GM19395 (cell line): ENCODE data around the gene QDPR.
"Not testable (repeated sequence)": the region's sequence is repeated elsewhere in the genome, so short reads cannot be mapped to it uniquely, and the experiment has no call there.

Experiments
- ATAC-seq: cut with Tn5 transposase; IDR thresholded peaks from one replicate; pipeline ENCODE4 v1.9.1; 2021; ENCODE audit warnings: mild to moderate bottlenecking, moderate library complexity; ENCODE audit not compliant: unreplicated experiment

QDPR gene

GRCh38 chr4:17511950-17512795 lies at the start of gene QDPR:
Gene QDPR (minus strand): TSS chr4:17512090. CDS start chr4:17512054, 36 bp downstream.
- peak; percentile 89 for ATAC-seq

GRCh38 chr4:17561195-17561909 lies 49.5 kb upstream of the QDPR start:
- no peak for ATAC-seq

GRCh38 chr4:17560065-17560673 lies 48.3 kb upstream of the QDPR start:
- ATAC-seq = no peak

- ATAC-seq = no peak
Measured at GRCh38 chr4:17559709-17560048, 47.8 kb upstream of the QDPR start.

- no peak for ATAC-seq
Measured at GRCh38 chr4:17558941-17559708, 47.2 kb upstream of the QDPR start.

- no peak for ATAC-seq
Measured at GRCh38 chr4:17557880-17558279, 46.0 kb upstream of the QDPR start.

GRCh38 chr4:17556498-17556897 lies 44.6 kb upstream of the QDPR start:
- no peak for ATAC-seq

GRCh38 chr4:17554568-17554967 lies 42.7 kb upstream of the QDPR start:
- no peak for ATAC-seq

- ATAC-seq = no peak
Measured at GRCh38 chr4:17552427-17552826, 40.5 kb upstream of the QDPR start.

- ATAC-seq = no peak
Measured at GRCh38 chr4:17550549-17550948, 38.7 kb upstream of the QDPR start.

- no peak for ATAC-seq
Measured at GRCh38 chr4:17546678-17547077, 34.8 kb upstream of the QDPR start.

GRCh38 chr4:17546222-17546621 lies 34.3 kb upstream of the QDPR start:
- no peak for ATAC-seq

- ATAC-seq = no peak
Measured at GRCh38 chr4:17545374-17546140, 33.7 kb upstream of the QDPR start.

- no peak for ATAC-seq
Measured at GRCh38 chr4:17544831-17545234, 32.9 kb upstream of the QDPR start.

GRCh38 chr4:17544205-17544604 lies 32.3 kb upstream of the QDPR start:
- ATAC-seq = no peak

GRCh38 chr4:17537060-17537459 lies 25.2 kb upstream of the QDPR start:
- ATAC-seq = not testable (repeated sequence)

- ATAC-seq = no peak
Measured at GRCh38 chr4:17535906-17536305, 24.0 kb upstream of the QDPR start.

- no peak for ATAC-seq
Measured at GRCh38 chr4:17535242-17535641, 23.4 kb upstream of the QDPR start.

GRCh38 chr4:17534705-17535104 lies 22.8 kb upstream of the QDPR start:
- no peak for ATAC-seq

GRCh38 chr4:17531538-17532285 lies 19.8 kb upstream of the QDPR start:
- no peak for ATAC-seq
